Left kidney (tissue), 2 donors: Measurements from ENCODE around the gene DGUOK. TPM values are rescaled to one million over a fixed set of nuclear protein-coding genes. Genes with fewer than 3 reads are reported as not detected.
A peak's percentile ranks its signal among the peaks of the same experiment; 100 is the strongest.

Source experiments
- DNase-seq: peaks from one replicate; pipeline ENCODE4 v3.0.0-alpha.2; 2013
- polyA plus RNA-seq: library from polyadenylated mRNA; unstranded; fragments of 120-200 nt; gene quantifications from one replicate; pipeline ENCODE4 v1.2.1, GENCODE V29; 2013; ENCODE audit not compliant: insufficient read length

The DGUOK gene
- polyA plus RNA-seq, 1 donor: 66.3 TPM

GRCh38 chr2:73994178-73994831, 67.6 kb downstream of the DGUOK start:
- DNase-seq: no peak

DNA sequence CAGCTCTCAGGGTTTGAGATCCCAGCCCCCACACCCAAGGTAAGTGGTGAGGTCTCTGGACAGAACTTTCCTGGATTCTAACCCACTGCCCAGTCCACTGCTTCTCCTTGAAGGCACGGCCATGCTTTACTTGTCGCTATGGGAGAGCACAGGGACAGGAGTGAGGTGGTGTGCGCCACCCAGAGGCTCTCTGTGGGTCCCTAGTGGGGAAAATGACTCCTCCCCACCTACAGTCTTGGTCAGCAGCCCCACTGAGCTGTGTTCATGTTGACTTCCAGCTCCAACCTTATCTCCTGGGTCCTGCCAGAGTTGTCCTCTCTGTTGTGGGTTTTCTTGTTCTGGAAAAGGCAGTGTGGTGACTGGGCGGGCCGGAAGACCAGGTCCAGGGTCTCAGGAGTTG, 69.1 kb downstream of the DGUOK start:
- no peak for DNase-seq

- DNase-seq: no peak
These were observed 71.1 kb downstream of the DGUOK start for GRCh38 chr2:73997813-73998212.

GRCh38 chr2:73998451-73998850, 71.8 kb downstream of the DGUOK start:
- no peak for DNase-seq

- no peak for DNase-seq
These were observed 72.3 kb downstream of the DGUOK start for GRCh38 chr2:73998933-73999332.

- peak; percentile 72 for DNase-seq
These were observed 73.4 kb downstream of the DGUOK start for GRCh38 chr2:73999881-74000597.

DNA sequence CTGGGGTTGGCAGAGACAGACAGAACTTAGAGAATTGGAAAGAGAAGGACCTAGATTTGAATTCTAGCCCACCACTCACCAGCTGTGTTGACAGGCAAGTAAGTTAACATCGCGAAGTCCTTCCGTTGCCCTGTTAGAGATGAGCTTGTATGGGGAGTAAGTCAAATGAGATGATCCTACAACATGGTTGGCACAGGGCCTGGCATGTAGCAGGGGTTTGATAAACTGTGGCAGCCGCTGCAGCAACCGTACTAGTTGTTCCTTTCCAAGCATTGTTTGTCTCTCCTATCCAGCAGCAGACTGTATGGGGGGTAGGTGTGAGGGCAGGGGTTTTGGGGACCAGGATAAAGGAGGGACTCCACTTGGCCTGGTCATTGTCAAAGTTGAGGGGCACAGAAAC, 74.0 kb downstream of the DGUOK start:
- DNase-seq: no peak

GRCh38 chr2:74001121-74001520, 74.4 kb downstream of the DGUOK start:
- no peak for DNase-seq

DNA sequence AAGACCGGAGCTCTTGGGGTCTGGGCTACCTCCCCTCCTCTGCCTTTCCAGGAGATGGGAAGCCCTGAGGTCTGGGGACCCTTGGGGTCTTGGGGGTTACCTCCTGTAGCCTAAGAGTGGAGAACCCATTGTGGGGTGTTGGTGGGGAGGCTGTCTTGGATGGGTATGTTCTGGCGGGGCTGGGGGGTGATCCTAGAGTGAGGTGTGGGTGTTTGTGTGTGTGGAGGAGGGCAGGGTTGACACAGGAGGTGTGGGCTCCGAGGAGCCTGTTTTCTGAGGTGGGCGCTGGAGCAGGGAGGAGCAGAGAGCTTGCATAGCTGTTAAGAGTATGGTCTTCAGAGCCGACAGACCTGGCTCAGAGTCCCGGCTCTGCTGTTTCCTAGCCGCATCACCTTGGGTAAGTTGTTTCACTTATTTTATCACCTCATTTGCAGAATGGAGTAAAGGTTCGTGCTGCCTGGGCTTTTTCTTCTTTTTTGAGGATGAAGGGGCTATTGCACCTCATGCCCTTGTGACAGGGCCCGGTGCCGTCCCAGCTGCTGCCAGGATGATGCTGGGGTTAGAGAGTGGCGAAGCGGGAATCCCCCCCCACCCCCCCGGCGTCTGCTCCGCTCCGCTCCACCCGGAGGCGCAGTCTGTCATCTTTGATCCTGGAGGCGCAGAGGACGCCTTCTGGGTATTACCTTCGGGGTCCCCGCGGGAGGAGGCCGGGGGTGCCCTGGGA, 75.3 kb downstream of the DGUOK start:
- DNase-seq: no peak

DNA sequence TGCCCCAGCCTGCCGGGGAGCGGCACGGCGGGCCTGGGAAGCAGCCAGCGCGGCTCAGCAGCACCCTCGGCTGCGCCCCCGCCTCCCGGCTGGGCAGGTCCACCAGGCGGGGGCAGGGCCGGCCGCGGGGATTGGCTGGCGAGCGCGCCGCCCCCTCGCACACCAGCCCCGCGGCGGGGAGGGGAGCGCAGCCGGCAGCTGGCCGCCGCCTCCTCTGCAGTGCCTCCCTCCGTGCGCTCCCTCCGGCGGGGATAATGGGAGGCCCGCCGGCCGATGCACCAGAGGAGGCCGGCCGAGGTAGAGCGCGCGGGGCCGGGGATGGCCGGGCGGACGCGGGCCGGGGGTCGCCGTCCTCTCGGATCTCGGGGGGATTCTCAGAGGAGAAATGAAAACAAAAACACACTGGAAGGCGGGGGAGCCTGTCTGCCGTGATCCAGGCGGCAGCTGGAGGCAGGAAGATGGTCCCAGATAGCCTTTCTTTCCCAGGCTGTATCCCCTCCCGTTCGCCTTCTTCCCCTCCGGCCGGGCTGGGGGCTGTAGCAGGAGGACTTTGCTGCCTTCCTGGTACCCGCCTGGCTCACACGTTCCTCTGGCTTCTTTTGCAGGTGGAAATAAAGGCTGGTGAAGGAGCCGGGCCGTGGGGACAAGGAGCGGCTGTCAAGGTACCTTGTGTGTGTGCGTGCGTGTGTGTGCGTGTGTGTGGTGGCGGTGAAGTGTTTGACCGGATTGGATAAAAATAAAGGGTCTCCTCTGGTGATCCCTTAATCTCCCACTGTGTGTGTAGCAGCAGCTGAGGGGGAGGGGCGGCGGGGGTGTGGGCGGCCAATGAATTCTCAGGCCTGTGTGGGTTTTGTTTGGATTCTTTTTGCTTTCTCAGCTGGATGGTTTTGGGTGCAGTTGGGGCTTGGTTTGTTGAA, 76.1 kb downstream of the DGUOK start:
- peak; percentile 85 for DNase-seq

DNA sequence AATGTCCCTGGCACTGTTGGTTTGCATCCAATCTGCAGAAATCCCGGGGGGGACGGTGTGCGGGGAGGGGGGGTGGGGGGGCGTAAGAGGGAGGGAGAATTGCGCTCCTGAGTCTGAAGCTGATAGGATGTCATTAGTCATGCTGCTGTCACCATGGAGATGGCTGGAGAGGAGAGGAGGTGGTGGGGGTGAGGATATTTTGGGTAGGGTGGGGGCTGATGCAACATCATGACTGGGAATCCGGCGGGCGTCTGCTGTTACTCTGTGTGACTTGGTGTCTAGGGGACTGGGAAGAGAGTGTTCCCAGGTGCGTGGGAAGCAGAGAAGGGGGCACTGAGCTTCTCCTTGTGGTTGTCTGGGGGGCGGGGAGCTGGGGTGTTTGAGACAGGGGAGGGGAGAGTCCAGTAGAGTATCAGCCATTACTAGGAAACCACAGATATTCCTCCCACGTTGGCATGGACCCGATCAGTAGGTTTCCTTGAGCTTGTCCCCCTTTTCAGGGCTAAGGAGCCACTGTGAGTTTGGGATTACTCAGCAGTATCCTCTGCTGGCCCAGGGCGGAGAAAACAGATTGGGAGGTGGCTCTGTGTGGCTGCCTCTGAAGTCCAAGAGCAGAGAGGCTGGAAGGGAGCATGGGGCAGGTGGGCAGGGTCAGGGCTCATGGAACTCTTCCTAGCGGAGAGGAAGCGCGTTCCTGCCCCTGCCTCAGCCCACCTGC, 77.0 kb downstream of the DGUOK start:
- no peak for DNase-seq

DNA sequence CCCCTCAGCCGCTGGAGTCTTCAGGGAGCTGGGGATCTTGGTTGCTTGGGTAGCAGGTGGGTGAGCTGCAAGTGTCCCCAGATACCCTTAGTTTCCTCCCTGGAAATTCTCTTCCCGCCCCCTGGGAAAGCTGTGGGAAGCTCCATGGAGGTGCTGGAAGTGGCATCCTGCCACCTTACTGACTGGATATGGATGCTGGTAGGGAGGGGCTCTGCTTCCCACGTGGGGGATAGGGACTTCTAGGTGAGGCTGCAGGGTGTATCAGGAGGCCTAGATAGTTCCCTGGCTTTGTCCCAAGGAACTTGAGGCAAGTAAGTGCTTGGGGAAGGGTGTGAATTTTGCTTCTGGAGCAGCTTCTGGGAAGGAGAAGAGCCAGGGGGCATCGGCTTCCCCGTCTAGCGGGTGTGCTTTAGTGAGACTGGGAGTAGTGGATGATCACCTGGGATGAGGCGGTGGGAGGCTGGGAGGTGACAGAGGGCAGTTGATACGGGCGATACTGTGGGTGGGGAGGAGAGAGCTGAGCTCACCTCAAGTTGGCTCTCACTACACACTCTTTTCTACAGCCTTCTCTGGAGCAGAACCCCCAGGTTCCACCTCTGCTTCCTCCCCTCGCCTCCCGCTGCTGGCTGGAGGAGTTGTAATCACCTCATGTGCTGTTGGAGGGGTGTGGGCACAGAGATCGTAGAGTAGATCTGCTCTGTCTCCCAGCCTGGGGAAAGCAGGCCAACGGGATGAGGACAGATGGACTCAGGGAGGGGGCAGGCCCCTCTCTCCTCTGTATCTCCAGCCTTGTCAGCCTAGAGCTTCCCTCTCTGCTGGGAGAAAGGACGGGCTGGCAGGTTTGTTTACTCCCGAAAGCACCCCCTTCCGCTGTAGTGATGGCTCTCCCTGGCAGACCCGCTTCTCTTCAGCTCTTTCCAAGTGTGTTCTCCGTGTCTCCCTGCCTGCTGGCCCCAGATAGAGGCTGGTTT, 77.8 kb downstream of the DGUOK start:
- no peak for DNase-seq

- no peak for DNase-seq
These were observed 79.1 kb downstream of the DGUOK start for GRCh38 chr2:74005786-74006185.

- DNase-seq: no peak
These were observed 79.8 kb downstream of the DGUOK start for GRCh38 chr2:74006459-74006858.

DNA sequence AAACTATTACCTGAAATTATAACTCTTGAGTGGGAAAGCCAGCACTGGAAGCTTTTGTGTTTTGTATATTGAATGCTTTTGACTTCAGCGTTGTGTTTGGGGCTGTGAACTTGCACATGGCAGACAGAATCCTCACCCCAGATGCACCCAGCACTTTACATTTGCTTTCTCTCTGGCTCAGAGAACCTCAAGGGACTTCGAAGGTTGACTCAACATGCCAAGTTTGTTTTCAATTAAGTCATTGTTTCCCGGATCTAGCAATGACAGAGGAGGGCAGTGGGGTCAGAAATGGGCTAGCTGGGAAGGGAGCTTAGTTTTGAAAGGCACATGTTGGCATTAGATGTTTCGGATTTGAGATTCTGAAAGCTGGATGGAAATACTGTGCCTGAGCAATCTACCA, 80.4 kb downstream of the DGUOK start:
- no peak for DNase-seq

- no peak for DNase-seq
These were observed 81.0 kb downstream of the DGUOK start for GRCh38 chr2:74007711-74008110.
